T-helper 9 cell (primary cell): ENCODE measurements around the gene NIP7.
"Not testable (repeated sequence)": the region's sequence is repeated elsewhere in the genome, so short reads cannot be mapped to it uniquely, and the experiment has no call there.

Source experiments
- DNase-seq: peaks from one replicate; pipeline ENCODE4 v3.0.0-alpha.2; 2020
- total RNA-seq, 2 donors: gene quantifications; one replicate each; lab custom pipeline; 2026; lab: John Stamatoyannopoulos, UW

NIP7 gene
- 35.0 to 58.1 reads per million in 2 donors for total RNA-seq

GRCh38 chr16:69339289-69340094 lies at the start of gene NIP7, which contains the start of gene COG8:
Gene NIP7 (plus strand): TSS chr16:69339772. CDS start chr16:69339830, 58 bp downstream.
Gene COG8 (minus strand): TSS chr16:69339564. CDS start chr16:69339552, 12 bp downstream.
- DNase-seq, result peak; percentile 88

GRCh38 chr16:69291657-69292056 lies 47.9 kb upstream of the NIP7 start:
- DNase-seq, result not testable (repeated sequence)

DNA sequence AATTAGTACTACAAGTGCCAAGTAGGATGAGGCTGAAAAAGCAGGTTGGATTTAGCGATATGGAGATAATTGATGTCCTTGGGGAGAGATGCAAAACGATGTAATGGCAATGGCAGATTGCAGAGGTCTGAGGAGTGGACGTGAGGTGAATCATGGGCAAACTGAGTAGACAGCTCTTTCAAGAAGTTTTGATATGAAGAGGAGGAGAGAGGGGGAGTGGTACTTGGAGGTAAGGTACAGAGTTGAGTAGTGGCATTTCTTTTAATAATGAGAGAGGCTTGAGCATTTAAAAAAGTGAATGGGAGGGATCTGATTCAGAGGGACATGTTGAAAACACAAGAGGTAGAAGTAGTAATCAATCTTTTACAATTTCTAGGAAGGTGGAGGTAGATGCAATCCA lies 46.2 kb upstream of the NIP7 start:
- DNase-seq, result no peak

DNA sequence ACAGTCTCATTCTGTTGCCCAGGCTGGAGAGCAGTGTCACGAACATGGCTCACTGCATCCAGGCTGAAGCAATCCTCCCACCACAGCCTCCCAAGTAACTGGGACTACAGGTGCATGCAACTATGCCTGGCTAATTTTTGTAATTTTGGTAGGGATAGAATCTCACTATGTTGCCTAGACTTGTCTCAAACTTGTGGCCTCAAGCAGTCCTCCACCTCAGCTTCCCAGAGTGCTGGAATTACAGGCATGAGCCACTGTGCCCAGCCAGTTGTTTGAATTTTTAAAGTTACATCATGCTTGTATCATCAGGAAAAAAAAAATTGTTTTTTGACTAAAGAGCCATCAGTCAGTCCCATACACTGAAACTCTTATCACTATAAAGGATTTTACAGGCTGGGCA lies 45.5 kb upstream of the NIP7 start:
- DNase-seq, result no peak

GRCh38 chr16:69296771-69297170 lies 42.8 kb upstream of the NIP7 start:
- DNase-seq, result not testable (repeated sequence)

GRCh38 chr16:69298261-69298660 lies 41.3 kb upstream of the NIP7 start:
- no peak for DNase-seq

- DNase-seq, result no peak
Observed at GRCh38 chr16:69301187-69301586, 38.4 kb upstream of the NIP7 start.

DNA sequence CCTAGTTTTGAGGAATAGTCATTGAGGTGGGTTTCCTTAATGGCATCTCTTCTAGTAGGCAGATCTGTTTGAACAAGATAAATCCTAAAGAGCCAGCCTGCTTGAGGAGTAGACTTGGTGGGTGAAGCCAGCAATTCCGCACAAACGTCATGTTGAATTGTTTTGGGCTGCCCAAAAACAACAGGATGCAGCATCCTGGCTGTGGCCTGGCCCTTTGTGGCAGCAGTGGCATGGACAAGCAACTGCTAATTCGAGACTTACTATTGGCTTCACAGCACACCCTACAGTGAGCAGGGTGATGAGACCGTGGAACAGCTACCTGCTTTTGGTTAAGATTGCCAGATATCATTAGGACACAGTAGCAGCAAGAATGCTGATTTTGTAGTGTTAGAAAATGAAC lies 37.7 kb upstream of the NIP7 start:
- no peak for DNase-seq

GRCh38 chr16:69302301-69302700 lies 37.3 kb upstream of the NIP7 start:
- no peak for DNase-seq

DNA sequence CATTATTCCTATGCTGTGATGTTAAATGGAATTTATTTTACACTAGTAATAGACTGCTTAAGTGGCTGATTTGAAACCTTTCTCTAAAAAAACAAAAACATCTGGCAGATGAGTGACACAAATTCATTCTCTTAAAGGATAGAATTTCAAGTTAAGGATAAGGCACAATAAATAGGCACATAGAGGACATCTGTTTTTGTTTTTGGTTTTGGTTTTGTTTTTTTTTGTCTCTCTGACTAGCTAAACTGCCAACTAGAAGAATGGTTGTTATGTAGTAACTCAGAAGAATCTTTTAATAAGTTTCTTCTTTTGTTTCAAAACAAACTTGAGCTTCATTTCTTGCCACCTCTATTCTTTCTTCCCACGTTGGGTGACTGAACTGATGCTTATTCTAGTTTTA lies 33.5 kb upstream of the NIP7 start:
- no peak for DNase-seq

DNA sequence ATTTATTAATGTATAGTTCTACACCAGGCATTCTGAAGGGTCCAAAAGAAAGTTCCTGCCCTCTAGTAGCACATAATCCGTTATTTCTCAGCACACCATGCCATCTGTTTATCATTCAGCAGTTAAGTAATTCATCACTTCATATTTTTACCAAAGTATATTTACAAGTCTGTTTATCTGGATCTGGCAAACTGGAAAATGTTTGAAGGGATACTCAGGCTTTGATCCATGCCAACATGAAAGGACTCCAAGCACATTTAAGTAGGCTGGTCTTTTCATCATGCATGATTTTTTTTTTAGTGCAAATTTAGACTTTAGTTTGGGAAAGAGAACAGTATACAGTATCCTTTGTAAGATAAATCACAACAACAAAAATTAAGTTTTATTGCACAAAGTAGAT lies 32.5 kb upstream of the NIP7 start:
- DNase-seq, result no peak

- DNase-seq, result no peak
Observed at GRCh38 chr16:69307856-69308255, 31.7 kb upstream of the NIP7 start.

DNA sequence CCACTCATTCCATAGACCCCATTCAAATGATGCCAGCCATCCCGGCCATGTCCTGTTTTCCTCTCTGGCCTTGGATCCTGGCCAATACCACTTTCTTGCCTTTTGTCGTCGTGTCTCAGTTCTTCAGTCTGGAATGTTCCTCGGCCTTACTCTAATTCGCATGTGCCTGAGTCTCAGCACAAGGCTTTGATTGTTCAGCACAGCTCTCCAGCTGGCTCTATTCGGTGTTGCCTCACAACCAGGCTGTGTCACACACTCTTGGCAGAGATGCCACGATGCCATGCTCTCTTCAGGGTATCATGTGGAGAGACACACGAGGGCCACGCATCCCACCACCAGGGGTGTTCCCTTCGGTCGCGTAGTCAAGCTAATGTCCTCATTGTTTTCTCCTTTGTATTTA lies 30.3 kb upstream of the NIP7 start:
- no peak for DNase-seq

- DNase-seq, result peak; percentile 99
Observed at GRCh38 chr16:69310653-69311532, 28.7 kb upstream of the NIP7 start, which contains the start of gene VPS4A. Gene VPS4A (plus strand): TSS chr16:69311350. CDS start chr16:69311512, 162 bp downstream.

DNA sequence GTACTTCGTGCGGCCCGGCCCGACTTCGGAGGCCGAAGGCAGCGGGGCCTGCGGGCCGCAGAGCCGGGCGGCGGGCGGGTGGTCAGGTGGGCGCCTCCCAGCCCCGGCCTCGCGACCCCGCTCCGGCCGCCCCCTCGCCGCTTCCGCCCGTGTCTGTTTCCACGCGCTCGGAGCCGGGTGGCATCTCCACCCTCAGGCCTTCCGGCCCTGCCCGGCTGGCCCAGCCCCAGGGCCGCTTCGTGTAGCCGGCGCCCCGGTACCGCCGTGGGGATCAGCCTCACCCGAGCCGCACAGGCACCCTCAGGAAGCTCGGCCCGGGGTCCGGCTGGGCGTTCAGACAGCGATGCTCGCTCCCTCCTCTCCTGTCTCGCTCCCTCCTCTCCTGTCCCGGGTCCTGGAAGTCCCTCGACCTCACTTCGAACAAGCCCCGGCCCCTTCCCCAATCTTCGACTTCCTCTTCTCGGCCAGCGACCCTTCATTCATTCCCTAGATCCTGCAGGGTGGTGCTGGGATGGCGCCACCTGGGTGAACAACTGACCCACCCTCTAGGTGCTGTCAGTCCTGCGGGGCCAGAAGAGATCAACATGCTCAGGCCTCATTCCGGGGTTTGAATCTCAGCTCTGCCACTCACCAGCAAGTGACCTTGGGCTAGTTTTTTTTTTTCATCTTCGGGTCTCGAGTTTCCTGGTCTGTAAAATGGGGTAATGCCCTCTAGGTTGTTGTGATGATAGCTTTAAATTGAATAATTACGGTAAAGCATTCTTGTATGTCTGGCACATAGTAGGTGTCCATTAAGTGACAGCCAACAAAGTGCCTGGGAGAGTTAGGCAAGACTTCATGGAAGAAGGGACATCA lies 27.8 kb upstream of the NIP7 start:
- DNase-seq, result peak; percentile 21

DNA sequence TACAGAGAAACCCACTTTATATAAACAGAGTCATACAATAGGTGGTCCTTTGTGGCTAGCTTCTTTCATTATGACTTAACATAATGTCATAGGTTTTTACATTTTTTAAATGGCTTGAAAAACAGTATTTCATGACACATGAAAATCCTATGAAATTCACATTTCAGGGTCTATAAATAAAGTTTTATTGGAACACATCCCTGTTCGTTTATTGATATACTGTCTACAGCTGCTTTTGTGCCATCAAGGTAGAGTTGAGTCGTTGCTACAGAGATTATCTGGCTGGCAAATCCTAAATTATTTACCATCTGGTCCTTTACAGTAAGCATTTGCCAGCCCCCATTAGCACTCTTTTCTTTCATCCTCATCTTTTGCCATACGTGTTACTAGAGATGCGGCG lies 26.1 kb upstream of the NIP7 start:
- DNase-seq, result no peak

DNA sequence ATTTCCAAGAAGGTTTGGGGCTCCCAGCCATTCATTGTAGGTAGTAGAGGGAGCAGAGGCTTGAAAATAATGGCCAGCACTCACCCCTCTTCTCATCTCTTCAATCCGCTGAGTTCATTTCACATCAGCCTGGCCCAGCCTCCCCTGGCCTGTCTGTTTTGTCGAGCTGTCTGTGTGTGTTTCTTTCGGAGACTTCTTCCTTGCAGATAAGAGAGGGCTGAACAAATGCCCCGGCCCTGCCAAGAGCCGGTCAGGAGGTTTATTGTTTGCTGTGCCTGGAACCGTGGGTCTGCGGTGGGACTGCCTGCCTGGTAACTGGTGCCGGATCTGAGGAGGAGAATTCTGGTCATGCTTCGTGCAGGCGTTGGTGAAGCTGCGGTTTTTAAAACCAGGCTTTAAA lies 25.0 kb upstream of the NIP7 start:
- no peak for DNase-seq

DNA sequence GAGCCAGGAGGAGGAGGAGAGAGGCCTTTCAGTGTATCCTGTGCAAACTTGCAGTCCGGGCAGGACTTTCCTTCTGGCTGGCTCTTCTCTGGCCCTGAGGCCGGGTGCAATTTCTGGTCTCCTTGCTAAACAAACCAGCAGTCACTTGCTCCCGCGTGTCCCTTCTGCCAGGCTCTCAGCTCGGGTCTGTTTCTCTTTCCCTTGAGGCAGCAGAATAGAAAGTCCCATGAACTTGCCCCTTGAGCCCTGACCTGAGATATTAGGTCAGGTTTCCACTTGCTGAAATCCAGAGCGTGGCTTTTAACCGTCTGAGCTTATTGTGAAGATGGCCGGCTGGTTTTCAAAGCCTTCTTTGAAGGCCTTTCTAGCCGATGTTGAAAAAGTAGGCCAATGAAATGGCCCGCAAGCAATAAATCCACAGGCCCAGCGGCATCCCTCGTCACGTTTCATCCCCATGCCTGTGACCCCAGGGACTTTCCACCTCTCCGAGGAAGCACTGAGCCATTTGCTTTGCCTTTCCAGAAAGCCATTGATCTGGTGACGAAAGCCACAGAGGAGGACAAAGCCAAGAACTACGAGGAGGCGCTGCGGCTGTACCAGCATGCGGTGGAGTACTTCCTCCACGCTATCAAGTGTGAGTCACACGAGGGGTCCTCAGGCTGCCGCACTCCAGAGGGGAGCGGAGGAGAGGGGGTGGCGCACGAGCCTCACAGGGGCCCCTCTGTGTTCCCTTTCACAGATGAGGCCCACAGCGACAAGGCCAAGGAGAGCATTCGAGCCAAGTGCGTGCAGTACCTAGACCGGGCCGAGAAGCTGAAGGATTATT lies 23.9 kb upstream of the NIP7 start:
- DNase-seq, result no peak

DNA sequence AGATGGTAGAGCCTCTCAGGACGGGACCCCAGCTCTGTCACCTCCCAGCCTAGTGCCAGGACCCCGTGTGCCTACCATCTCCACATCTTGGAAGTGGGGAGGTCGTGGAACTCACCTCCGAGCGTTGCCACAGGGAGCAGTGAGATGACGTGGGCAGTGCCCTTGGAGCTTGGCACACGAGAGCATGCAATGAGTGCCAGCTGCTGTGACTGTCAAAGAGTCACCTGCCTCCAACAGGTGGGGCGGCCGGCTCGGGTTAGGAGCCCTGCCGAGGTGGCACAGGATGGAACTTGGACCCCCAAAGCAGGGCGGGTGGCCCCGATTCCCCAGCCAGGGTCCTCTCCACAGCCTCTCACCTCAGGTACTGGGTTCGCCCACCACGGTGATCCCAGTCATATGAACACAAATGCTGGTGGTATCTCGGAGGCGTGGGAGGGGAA lies 23.0 kb upstream of the NIP7 start:
- DNase-seq, result no peak

DNA sequence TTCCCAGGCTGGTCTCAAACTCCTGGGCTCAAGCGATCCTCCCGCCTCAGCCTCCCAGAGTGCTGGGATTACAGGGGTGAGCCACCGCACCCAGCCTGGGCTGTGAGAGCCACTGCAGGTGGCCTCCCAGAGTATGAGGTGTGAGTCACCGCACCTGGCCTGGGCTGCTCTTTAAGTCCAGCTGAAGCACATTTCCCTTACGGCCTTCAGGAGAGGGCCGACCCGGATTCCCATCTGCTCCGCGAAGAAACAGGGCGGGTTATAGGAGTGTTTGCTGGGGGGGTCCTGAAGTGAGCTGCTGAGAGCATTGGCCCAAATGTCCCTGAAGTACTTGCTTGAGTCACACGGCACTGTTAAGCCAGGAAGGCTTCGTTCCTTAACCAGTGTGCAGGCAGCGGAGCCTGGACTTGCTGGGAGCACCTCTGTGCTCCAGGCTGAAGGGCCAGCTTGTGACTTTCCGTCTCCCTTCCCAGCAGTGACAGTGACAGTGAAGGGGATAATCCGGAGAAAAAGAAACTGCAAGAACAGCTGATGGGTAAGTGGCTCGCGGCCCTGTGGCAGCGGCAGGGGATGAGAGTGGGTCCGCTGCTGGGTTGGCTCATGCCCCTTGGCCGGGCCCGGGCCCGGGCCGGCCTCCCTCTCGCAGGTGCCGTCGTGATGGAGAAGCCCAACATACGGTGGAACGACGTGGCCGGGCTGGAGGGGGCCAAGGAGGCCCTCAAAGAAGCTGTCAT lies 21.2 kb upstream of the NIP7 start:
- DNase-seq, result no peak

DNA sequence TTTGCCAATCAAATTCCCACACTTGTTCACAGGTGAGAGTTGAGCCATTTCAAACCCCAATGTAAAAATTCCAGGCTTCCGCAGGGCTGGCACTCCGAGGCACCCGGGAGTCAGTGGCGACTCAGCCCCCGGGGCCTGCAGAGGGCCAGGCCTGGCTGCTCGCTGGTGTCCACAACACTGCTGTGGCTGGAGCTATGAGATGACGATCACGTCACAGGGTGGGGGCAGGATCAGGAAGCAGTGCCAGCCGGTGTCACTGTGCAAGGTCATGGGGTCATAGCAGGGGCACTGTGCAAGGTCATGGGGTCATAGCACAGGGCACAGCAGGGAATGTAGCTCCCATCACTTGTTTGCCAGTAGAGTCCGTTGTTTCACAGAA lies 20.7 kb upstream of the NIP7 start:
- no peak for DNase-seq
